GM13977 (cell line): ENCODE results near the gene CHST15.

Source experiments
- DNase-seq: peaks from one replicate; pipeline ENCODE4 v3.0.0; 2012; ENCODE audit warnings: low spot score
- CTCF ChIP-seq: IDR thresholded peaks from 2 replicates; pipeline ENCODE4 v1.5.1; 2012; ENCODE audit warnings: mild to moderate bottlenecking, control low read depth; ENCODE audit not compliant: insufficient read depth; ENCODE audit errors: extremely low read depth, missing control alignments
- in situ Hi-C: fragments of 300-500 bp; cut with MboI; formaldehyde crosslinking; loops from one replicate; pipeline ENCODE4 v1.12.0; 2022; ENCODE audit warnings: low sequenced_read_pairs, low pct_unique_long_range_greater_than_20kb, mixed read lengths, inconsistent platforms; ENCODE audit not compliant: unreplicated experiment

Gene CHST15

GRCh38 chr10:123962756-123963530 lies 130.5 kb downstream of the CHST15 start:
- in situ Hi-C loops = loop anchor here (10.0 to 25.0 kb wide), 2 partner anchors 388 to 851 kb away; no protein-coding TSS in a partner anchor
- DNase-seq = no peak
- TF ChIP-seq CTCF = no peak

GRCh38 chr10:123958241-123958640 lies 135.2 kb downstream of the CHST15 start:
- in situ Hi-C loops = loop anchor here (25.0 kb wide), 1 partner anchor 846 kb away; no protein-coding TSS in a partner anchor
- DNase-seq = no peak
- no peak for TF ChIP-seq CTCF
